B cell (primary cell): ENCODE data around the gene ADH6. TPM values are rescaled to one million over a fixed set of nuclear protein-coding genes. Genes with fewer than 3 reads are reported as not detected.
"Not testable (repeated sequence)": the region's sequence is repeated elsewhere in the genome, so short reads cannot be mapped to it uniquely, and the experiment has no call there.

ENCODE experiments used
- ATAC-seq: fragments of 200-7000 bp; cut with Tn5 transposase; one replicate; pipeline ENCODE4 v1.10.0; 2021; ENCODE audit warnings: low read depth, mild to moderate bottlenecking, moderate number of reproducible peaks, moderate library complexity
- CTCF ChIA-PET: fragments of 350-600 bp; sonication (Branson Sonifier 250); formaldehyde crosslinking; loops from one replicate; lab custom pipeline; 2021; ENCODE audit warnings: antibody characterized with exemption, inconsistent platforms; lab: Charles Lee
- POLR2A ChIA-PET: fragments of 350-600 bp; sonication (Branson Sonifier 250); formaldehyde crosslinking; loops from one replicate; lab custom pipeline; 2021; ENCODE audit warnings: antibody characterized with exemption; lab: Charles Lee
- DNase-seq: peaks from one replicate; pipeline ENCODE4 v3.0.0; 2013
- H2AFZ ChIP-seq: 2 replicates; pipeline ENCODE4 v1.6.1; 2012; ENCODE audit warnings: mild to moderate bottlenecking, low read depth, low read length; ENCODE audit not compliant: insufficient read depth, poor library complexity, severe bottlenecking
- H3K27ac ChIP-seq, 2 donors: 1 replicate in 1 of 2; 2 replicates in 1 of 2; pipeline ENCODE4 v1.5.1; 2012 to 2013; ENCODE audit warnings: low read length in 2 of 2, mild to moderate bottlenecking in 2 of 2, moderate library complexity in 1 of 2
- H3K27me3 ChIP-seq, 4 experiments: fragments of 200-600 bp in 1 of 4; sonication (generic) in 1 of 4; replicated peaks in 1 of 4; 1 replicate in 2 of 4; 2 replicates in 2 of 4; pipeline versions ENCODE4 v1.6.1 to v1.7.0; 2013 to 2016; ENCODE audit warnings: low read length in 3 of 4, mild to moderate bottlenecking in 2 of 4, mixed read lengths in 1 of 4, moderate library complexity in 1 of 4; ENCODE audit not compliant: insufficient read depth in 4 of 4, control insufficient read depth in 3 of 4; ENCODE audit errors: control extremely low read depth in 1 of 4
- H3K36me3 ChIP-seq, 2 experiments: replicated peaks in 1 of 2; 1 replicate in 1 of 2; 2 replicates in 1 of 2; pipeline versions ENCODE4 v1.6.1 to v1.7.1; 2013; ENCODE audit warnings: low read length in 1 of 2; ENCODE audit not compliant: insufficient read depth in 2 of 2, control insufficient read depth in 1 of 2; ENCODE audit errors: control extremely low read depth in 1 of 2, extremely low read depth in 1 of 2
- H3K4me1 ChIP-seq, 2 donors: fragments of 200-600 bp in 1 of 2; sonication (generic) in 1 of 2; 1 replicate in 1 of 2; 2 replicates in 1 of 2; pipeline versions ENCODE4 v1.5.1 to v1.6.1; 2013 to 2017; ENCODE audit warnings: low read length in 2 of 2; ENCODE audit not compliant: control insufficient read depth in 2 of 2, insufficient read depth in 2 of 2
- H3K4me2 ChIP-seq: replicated peaks from 2 replicates; pipeline ENCODE3; 2012; ENCODE audit warnings: mild to moderate bottlenecking, low read depth, low read length; ENCODE audit not compliant: poor library complexity, severe bottlenecking
- H3K4me3 ChIP-seq, 5 experiments: fragments of 200-600 bp in 1 of 5; sonication (generic) in 1 of 5; 1 replicate in 3 of 5; 2 replicates in 2 of 5; pipeline versions ENCODE4 v1.5.1 to v1.7.0; 2011 to 2016; ENCODE audit warnings: low read length in 4 of 5, mild to moderate bottlenecking in 4 of 5, low read depth in 2 of 5, control low read depth in 1 of 5, moderate library complexity in 1 of 5; ENCODE audit not compliant: insufficient read depth in 1 of 5; ENCODE audit errors: control extremely low read depth in 1 of 5, extremely low read depth in 1 of 5
- H3K79me2 ChIP-seq: fragments of 200-600 bp; sonication (generic); one replicate; pipeline ENCODE4 v1.6.0; 2016; ENCODE audit warnings: low read length; ENCODE audit not compliant: control insufficient read depth, insufficient read depth
- H3K9ac ChIP-seq: fragments of 200-600 bp; sonication (generic); 2 replicates; pipeline ENCODE4 v1.6.1; 2017; ENCODE audit warnings: mild to moderate bottlenecking, low read length, moderate library complexity
- H3K9me3 ChIP-seq, 3 donors: one replicate each; pipeline versions ENCODE4 v1.6.1 to v1.7.1; 2013; ENCODE audit warnings: low read length in 2 of 3; ENCODE audit not compliant: control insufficient read depth in 2 of 3, insufficient read depth in 1 of 3; ENCODE audit errors: control extremely low read depth in 1 of 3
- H4K20me1 ChIP-seq: 2 replicates; pipeline ENCODE4 v1.6.0; 2012; ENCODE audit warnings: mild to moderate bottlenecking, low read length; ENCODE audit not compliant: insufficient read depth, control insufficient read depth, poor library complexity, severe bottlenecking
- H3K27ac Mint-ChIP-seq: one replicate; pipeline ENCODE4 v1.8.0; 2021; ENCODE audit warnings: mixed read lengths
- H3K27me3 Mint-ChIP-seq: one replicate; pipeline ENCODE4 v1.8.0; 2021; ENCODE audit warnings: mixed read lengths
- H3K4me1 Mint-ChIP-seq: one replicate; pipeline ENCODE4 v1.8.0; 2021; ENCODE audit warnings: mixed read lengths
- H3K4me3 Mint-ChIP-seq: one replicate; pipeline ENCODE4 v1.8.0; 2021; ENCODE audit warnings: mixed read lengths
- H3K9me3 Mint-ChIP-seq: one replicate; pipeline ENCODE4 v1.8.0; 2022; ENCODE audit warnings: mixed read lengths; ENCODE audit not compliant: insufficient read depth
- EZH2 ChIP-seq: IDR thresholded peaks from 2 replicates; pipeline ENCODE4 v1.6.1; 2012; ENCODE audit warnings: borderline replicate concordance, low read depth, mild to moderate bottlenecking, moderate library complexity, low read length; ENCODE audit not compliant: insufficient read depth, poor library complexity, severe bottlenecking
- WGBS: methylation state at CpG from one replicate; pipeline ENCODE4 v1.1.5; 2013; ENCODE audit warnings: missing lambda C conversion rate; ENCODE audit not compliant: insufficient coverage; 5-methylcytosine and 5-hydroxymethylcytosine counted together
- intact Hi-C: fragments of 100-400 bp; cut with micrococcal nuclease; formaldehyde crosslinking; loops from one replicate; pipeline ENCODE4 v1.10.0; 2022
- polyA plus RNA-seq: library from polyadenylated mRNA; depleted of rRNA; stranded (reverse); fragments of >200 nt; gene quantifications from 2 replicates; pipeline ENCODE4 v1.2.3, GENCODE V29; 2012
- total RNA-seq, 2 donors: library from RNA; stranded (reverse); fragments of 120-200 nt in 1 of 2; gene quantifications; 1 replicate in 1 of 2; 2 replicates in 1 of 2; pipeline versions ENCODE4 v1.2.3 to v1.2.4, GENCODE V29; 2013 to 2022
- TF ChIP-seq, protein P1 (sequence below): fragments of 200-600 bp; IDR thresholded peaks from one replicate; pipeline ENCODE4 v1.8.0; 2022; ENCODE audit warnings: antibody characterized with exemption, mild to moderate bottlenecking

The ADH6 gene
- total and polyA plus RNA-seq, 2 donors (not counting 1 experiment from before 2014, with no cell fraction given): not detected

GRCh38 chr4:99190336-99190735 is 28.7 kb downstream of the ADH6 start:
- POLR2A ChIA-PET: no interaction called here
- H3K4me2 ChIP-seq: no peak overlapping the region
- Mint-ChIP-seq H3K27me3 (no peaks in the 10 kb centered on the region), H3K4me3 (no peak overlapping the region), H3K4me1 (no peaks in the 10 kb centered on the region), H3K27ac (no peak overlapping the region), H3K9me3 (peaks cover 11% of the 10 kb centered on the region)
- DNase-seq: no peak
- no peak for TF ChIP-seq EZH2
- TF ChIP-seq, protein P1, sequence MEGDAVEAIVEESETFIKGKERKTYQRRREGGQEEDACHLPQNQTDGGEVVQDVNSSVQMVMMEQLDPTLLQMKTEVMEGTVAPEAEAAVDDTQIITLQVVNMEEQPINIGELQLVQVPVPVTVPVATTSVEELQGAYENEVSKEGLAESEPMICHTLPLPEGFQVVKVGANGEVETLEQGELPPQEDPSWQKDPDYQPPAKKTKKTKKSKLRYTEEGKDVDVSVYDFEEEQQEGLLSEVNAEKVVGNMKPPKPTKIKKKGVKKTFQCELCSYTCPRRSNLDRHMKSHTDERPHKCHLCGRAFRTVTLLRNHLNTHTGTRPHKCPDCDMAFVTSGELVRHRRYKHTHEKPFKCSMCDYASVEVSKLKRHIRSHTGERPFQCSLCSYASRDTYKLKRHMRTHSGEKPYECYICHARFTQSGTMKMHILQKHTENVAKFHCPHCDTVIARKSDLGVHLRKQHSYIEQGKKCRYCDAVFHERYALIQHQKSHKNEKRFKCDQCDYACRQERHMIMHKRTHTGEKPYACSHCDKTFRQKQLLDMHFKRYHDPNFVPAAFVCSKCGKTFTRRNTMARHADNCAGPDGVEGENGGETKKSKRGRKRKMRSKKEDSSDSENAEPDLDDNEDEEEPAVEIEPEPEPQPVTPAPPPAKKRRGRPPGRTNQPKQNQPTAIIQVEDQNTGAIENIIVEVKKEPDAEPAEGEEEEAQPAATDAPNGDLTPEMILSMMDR: no peak
- no peak overlapping the region for H2AFZ ChIP-seq
- H3K36me3 ChIP-seq: no peaks in the 10 kb centered on the region
- intact Hi-C loops: no loop called here
- CTCF ChIA-PET: no interaction called here
- no peak for ATAC-seq
- no peaks in the 10 kb centered on the region for H4K20me1 ChIP-seq
- H3K27me3 ChIP-seq: no peaks in the 10 kb centered on the region
- no peak overlapping the region for H3K27ac ChIP-seq
- no peak overlapping the region for H3K9ac ChIP-seq
- H3K4me1 ChIP-seq: no peaks in the 10 kb centered on the region
- no peak overlapping the region for H3K4me3 ChIP-seq
- peaks cover 0 to 24% (median under 1%) of the 10 kb centered on the region in 3 donors for H3K9me3 ChIP-seq
- 60% methylated on average over 2 of the region's 5 CpGs for WGBS
- H3K79me2 ChIP-seq: no peaks in the 10 kb centered on the region

DNA sequence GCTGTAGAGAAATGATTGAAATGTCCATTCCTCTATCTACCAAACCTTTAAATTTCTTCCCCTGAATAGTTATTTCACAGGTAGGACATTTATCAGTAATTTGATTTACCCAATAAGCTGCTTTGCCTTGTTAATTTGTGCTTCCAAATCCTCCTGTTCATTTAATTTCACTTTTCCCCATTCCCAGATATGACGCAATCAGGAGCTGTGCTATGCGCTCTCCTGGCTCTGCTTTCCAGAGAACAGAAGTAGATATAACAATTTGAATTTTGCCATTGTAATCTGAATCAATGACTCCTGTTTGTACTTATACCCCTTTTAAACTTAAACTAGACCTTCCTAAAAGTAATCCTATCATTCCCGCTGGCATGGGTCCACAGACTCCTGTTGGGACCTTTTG is 29.1 kb downstream of the ADH6 start:
- intact Hi-C loops, DNase-seq, H4K20me1 ChIP-seq, H3K27me3 ChIP-seq, ATAC-seq, H3K4me1 ChIP-seq, H3K79me2 ChIP-seq, H3K4me3 Mint-ChIP-seq, H3K27ac Mint-ChIP-seq, POLR2A ChIA-PET, H3K4me2 ChIP-seq, H3K27ac ChIP-seq, CTCF ChIA-PET, H3K9ac ChIP-seq, H2AFZ ChIP-seq, H3K36me3 ChIP-seq, H3K4me3 ChIP-seq, H3K27me3 Mint-ChIP-seq, H3K4me1 Mint-ChIP-seq: not testable (repeated sequence)
- peaks cover 0 to 24% (median 4%) of the 10 kb centered on the region in 3 donors for H3K9me3 ChIP-seq
- WGBS: 100% methylated on average over 1 of the region's 3 CpGs
- peaks cover 11% of the 10 kb centered on the region for H3K9me3 Mint-ChIP-seq
